MM.1S (cell line): Measurements from ENCODE around the gene CD74.

Source experiments
- EZH2 ChIP-seq: fragments of 300-600 bp; sonication (generic); optimal IDR thresholded peaks from 2 replicates; pipeline ENCODE3; 2017; ENCODE audit warnings: low read depth, mild to moderate bottlenecking, antibody characterized with exemption, low read length, mixed read lengths
- TF ChIP-seq, protein P1 (sequence below): fragments of 300-600 bp; sonication (generic); IDR thresholded peaks from 2 replicates; pipeline ENCODE4 v1.5.1; 2016; ENCODE audit warnings: antibody characterized with exemption, low read length, mixed read lengths

DNA sequence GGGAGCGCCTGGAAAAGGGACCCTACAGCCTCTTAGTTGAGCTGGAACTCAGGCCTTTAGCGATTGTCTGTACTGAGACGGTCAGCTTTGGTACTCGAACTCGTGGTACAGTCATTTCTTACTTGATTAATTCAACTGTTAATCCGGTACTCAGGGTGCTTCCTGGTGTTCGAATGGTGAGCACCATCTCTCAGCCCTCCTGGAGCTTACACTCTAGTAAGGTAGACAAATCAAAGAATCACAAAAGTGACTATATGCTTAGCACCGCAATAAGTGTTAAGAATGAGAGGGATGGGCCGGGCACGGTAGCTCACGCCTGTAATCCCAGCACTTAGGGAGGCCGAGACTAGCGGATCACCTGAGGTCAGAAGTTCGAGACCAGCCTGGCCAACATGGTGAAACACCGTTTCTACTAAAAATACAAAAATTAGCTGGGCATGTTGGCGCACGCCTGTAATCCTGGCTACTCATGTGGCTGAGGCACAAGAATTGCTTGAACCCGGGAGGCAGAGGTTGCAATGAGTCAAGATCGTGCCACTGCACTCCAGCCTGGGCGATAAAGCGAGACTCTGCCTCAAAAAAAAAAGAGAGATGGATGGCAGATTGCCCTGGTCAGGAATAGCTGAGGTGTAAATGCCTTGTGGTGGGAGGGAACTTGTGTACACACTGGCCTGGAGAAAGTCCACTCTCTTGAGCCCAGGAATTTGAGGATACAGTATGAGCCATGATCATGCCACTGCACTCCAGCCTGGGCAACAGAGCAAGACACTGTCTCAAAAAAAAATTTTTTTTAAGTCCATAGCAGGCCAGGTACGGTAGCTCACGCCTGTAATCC, 54.2 kb downstream of the CD74 start:
- TF ChIP-seq, protein P1, sequence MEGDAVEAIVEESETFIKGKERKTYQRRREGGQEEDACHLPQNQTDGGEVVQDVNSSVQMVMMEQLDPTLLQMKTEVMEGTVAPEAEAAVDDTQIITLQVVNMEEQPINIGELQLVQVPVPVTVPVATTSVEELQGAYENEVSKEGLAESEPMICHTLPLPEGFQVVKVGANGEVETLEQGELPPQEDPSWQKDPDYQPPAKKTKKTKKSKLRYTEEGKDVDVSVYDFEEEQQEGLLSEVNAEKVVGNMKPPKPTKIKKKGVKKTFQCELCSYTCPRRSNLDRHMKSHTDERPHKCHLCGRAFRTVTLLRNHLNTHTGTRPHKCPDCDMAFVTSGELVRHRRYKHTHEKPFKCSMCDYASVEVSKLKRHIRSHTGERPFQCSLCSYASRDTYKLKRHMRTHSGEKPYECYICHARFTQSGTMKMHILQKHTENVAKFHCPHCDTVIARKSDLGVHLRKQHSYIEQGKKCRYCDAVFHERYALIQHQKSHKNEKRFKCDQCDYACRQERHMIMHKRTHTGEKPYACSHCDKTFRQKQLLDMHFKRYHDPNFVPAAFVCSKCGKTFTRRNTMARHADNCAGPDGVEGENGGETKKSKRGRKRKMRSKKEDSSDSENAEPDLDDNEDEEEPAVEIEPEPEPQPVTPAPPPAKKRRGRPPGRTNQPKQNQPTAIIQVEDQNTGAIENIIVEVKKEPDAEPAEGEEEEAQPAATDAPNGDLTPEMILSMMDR = no peak
- TF ChIP-seq EZH2 = no peak
